CD14-positive monocyte (primary cell): ENCODE results near the gene NRF1. TPM values are rescaled to one million over a fixed set of nuclear protein-coding genes. Genes with fewer than 3 reads are reported as not detected.
A peak's percentile ranks its signal among the peaks of the same experiment; 100 is the strongest.

Experiments
- DNase-seq, 3 donors: peaks; one replicate each; pipeline ENCODE4 v3.0.0-alpha.2; 2011 to 2022
- H2AFZ ChIP-seq: 2 replicates; pipeline ENCODE4 v1.6.0; 2012; ENCODE audit warnings: mild to moderate bottlenecking, low read depth, low read length, inconsistent platforms; ENCODE audit not compliant: insufficient read depth, poor library complexity, severe bottlenecking
- H3K27ac ChIP-seq, 2 donors: 1 replicate in 1 of 2; 2 replicates in 1 of 2; pipeline ENCODE4 v1.5.1; 2012 to 2013; ENCODE audit warnings: low read length in 2 of 2, control low read depth in 1 of 2, inconsistent platforms in 1 of 2, low read depth in 1 of 2, mild to moderate bottlenecking in 1 of 2
- H3K27me3 ChIP-seq, 2 donors: one replicate each; pipeline versions ENCODE4 v1.6.0 to v1.6.1; 2011 to 2013; ENCODE audit warnings: low read length in 2 of 2; ENCODE audit not compliant: control insufficient read depth in 2 of 2, insufficient read depth in 2 of 2
- H3K36me3 ChIP-seq, 2 donors: replicated peaks in 1 of 2; 1 replicate in 1 of 2; 2 replicates in 1 of 2; pipeline versions ENCODE4 v1.5.1 to v1.6.1; 2012 to 2013; ENCODE audit warnings: low read length in 2 of 2, control low read depth in 1 of 2, inconsistent platforms in 1 of 2, mild to moderate bottlenecking in 1 of 2; ENCODE audit not compliant: insufficient read depth in 2 of 2, control insufficient read depth in 1 of 2
- H3K4me1 ChIP-seq, 2 donors: 1 replicate in 1 of 2; 2 replicates in 1 of 2; pipeline versions ENCODE4 v1.5.1 to v1.6.1; 2012 to 2013; ENCODE audit warnings: low read length in 2 of 2, control low read depth in 1 of 2, inconsistent platforms in 1 of 2, mild to moderate bottlenecking in 1 of 2, moderate library complexity in 1 of 2; ENCODE audit not compliant: insufficient read depth in 2 of 2, control insufficient read depth in 1 of 2
- H3K4me2 ChIP-seq: replicated peaks from 2 replicates; pipeline ENCODE3; 2012; ENCODE audit warnings: low read length, moderate library complexity, mild to moderate bottlenecking; ENCODE audit not compliant: poor library complexity, severe bottlenecking; ENCODE audit errors: extremely low read depth
- H3K4me3 ChIP-seq, 3 experiments: fragments of 200-600 bp in 1 of 3; sonication (generic) in 1 of 3; replicated peaks in 1 of 3; 1 replicate in 2 of 3; 2 replicates in 1 of 3; pipeline ENCODE4 v1.5.1; 2011 to 2013; ENCODE audit warnings: low read length in 3 of 3, mild to moderate bottlenecking in 3 of 3, control low read depth in 2 of 3, low read depth in 2 of 3, inconsistent platforms in 1 of 3, moderate library complexity in 1 of 3
- H3K79me2 ChIP-seq: 2 replicates; pipeline ENCODE4 v1.6.0; 2012; ENCODE audit warnings: mild to moderate bottlenecking, control low read depth, inconsistent platforms, low read length, moderate library complexity; ENCODE audit not compliant: insufficient read depth
- H3K9ac ChIP-seq: 2 replicates; pipeline ENCODE4 v1.6.0; 2017; ENCODE audit warnings: low read length, mild to moderate bottlenecking; ENCODE audit not compliant: insufficient read depth, poor library complexity, severe bottlenecking
- H3K9me3 ChIP-seq, 2 donors: replicated peaks in 1 of 2; 1 replicate in 1 of 2; 2 replicates in 1 of 2; pipeline versions ENCODE4 v1.5.1 to v1.6.1; 2012 to 2013; ENCODE audit warnings: low read length in 2 of 2, control low read depth in 1 of 2; ENCODE audit not compliant: control insufficient read depth in 1 of 2, insufficient read depth in 1 of 2
- H4K20me1 ChIP-seq: 2 replicates; pipeline ENCODE4 v1.6.0; 2012; ENCODE audit warnings: mild to moderate bottlenecking, low read length, control low read depth, moderate library complexity; ENCODE audit not compliant: insufficient read depth
- H3K27ac Mint-ChIP-seq, 7 donors: one replicate each; pipeline ENCODE4 v1.8.0; 2020; ENCODE audit warnings: mild to moderate bottlenecking in 7 of 7, mixed read lengths in 7 of 7, moderate library complexity in 6 of 7, inconsistent platforms in 2 of 7
- H3K27me3 Mint-ChIP-seq, 3 donors: one replicate each; pipeline ENCODE4 v1.8.0; 2021 to 2022; ENCODE audit warnings: low read depth in 3 of 3, mild to moderate bottlenecking in 3 of 3, mixed read lengths in 3 of 3, moderate library complexity in 3 of 3, inconsistent platforms in 1 of 3
- H3K36me3 Mint-ChIP-seq, 2 donors: one replicate each; pipeline ENCODE4 v1.8.0; 2020; ENCODE audit warnings: mixed read lengths in 2 of 2, inconsistent platforms in 1 of 2, mild to moderate bottlenecking in 1 of 2
- H3K4me1 Mint-ChIP-seq: one replicate; pipeline ENCODE4 v1.8.0; 2020; ENCODE audit warnings: mild to moderate bottlenecking, mixed read lengths
- H3K4me3 Mint-ChIP-seq, 2 donors: one replicate each; pipeline ENCODE4 v1.8.0; 2020; ENCODE audit warnings: mild to moderate bottlenecking in 2 of 2, mixed read lengths in 2 of 2, moderate library complexity in 1 of 2
- H3K9me3 Mint-ChIP-seq, 7 donors: one replicate each; pipeline ENCODE4 v1.8.0; 2020 to 2022; ENCODE audit warnings: mixed read lengths in 7 of 7, mild to moderate bottlenecking in 6 of 7, moderate library complexity in 6 of 7, inconsistent platforms in 2 of 7
- WGBS: methylation state at CpG from one replicate; pipeline ENCODE4 v1.1.5; 2013; ENCODE audit warnings: missing lambda C conversion rate; ENCODE audit not compliant: insufficient coverage; 5-methylcytosine and 5-hydroxymethylcytosine counted together
- intact Hi-C, 2 donors: fragments of 100-400 bp; cut with micrococcal nuclease; formaldehyde crosslinking; loops; one replicate each; pipeline versions ENCODE4 v1.15.0 to v1.15.1; 2023
- polyA plus RNA-seq, 3 donors: library from polyadenylated mRNA; depleted of rRNA in 1 of 3; unstranded in 2 of 3; stranded (reverse) in 1 of 3; fragments of 300-500 nt in 2 of 3; fragments of >200 nt in 1 of 3; fragmentation: Illumina TruSeq in 2 of 3; gene quantifications; 1 replicate in 2 of 3; 2 replicates in 1 of 3; pipeline ENCODE4 v1.2.3, GENCODE V29; 2012 to 2021
- TF ChIP-seq, protein P1 (sequence below): fragments of 200-600 bp; IDR thresholded peaks from one replicate; pipeline ENCODE4 v1.8.0; 2022; ENCODE audit warnings: antibody characterized with exemption, mild to moderate bottlenecking

NRF1 gene
- polyA plus RNA-seq, 3 donors, result 5.1 to 14.0 (median 7.7) TPM

- peaks cover 20 to 21% of the 10 kb centered on the region in 2 donors for H3K4me1 ChIP-seq
- H3K27me3 Mint-ChIP-seq, result peaks cover 59 to 91% (median 66%) of the 10 kb centered on the region in 3 donors
- no peak overlapping the region for H3K27ac ChIP-seq
- no peak overlapping the region for H2AFZ ChIP-seq
- H3K79me2 ChIP-seq, result no peaks in the 10 kb centered on the region
- peaks cover 21% of the 10 kb centered on the region for H3K4me1 Mint-ChIP-seq
- DNase-seq, result no peak
- peaks cover 31 to 67% of the 10 kb centered on the region in 2 donors for H3K27me3 ChIP-seq
- no peak overlapping the region for H3K4me2 ChIP-seq
- TF ChIP-seq, protein P1, sequence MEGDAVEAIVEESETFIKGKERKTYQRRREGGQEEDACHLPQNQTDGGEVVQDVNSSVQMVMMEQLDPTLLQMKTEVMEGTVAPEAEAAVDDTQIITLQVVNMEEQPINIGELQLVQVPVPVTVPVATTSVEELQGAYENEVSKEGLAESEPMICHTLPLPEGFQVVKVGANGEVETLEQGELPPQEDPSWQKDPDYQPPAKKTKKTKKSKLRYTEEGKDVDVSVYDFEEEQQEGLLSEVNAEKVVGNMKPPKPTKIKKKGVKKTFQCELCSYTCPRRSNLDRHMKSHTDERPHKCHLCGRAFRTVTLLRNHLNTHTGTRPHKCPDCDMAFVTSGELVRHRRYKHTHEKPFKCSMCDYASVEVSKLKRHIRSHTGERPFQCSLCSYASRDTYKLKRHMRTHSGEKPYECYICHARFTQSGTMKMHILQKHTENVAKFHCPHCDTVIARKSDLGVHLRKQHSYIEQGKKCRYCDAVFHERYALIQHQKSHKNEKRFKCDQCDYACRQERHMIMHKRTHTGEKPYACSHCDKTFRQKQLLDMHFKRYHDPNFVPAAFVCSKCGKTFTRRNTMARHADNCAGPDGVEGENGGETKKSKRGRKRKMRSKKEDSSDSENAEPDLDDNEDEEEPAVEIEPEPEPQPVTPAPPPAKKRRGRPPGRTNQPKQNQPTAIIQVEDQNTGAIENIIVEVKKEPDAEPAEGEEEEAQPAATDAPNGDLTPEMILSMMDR, result no peak
- H3K4me3 Mint-ChIP-seq, result peak overlapping the region in 1 of 2 donors; percentile 48
- H3K9me3 ChIP-seq, result peaks cover 0 to 12% of the 10 kb centered on the region in 2 donors
- intact Hi-C loops, result no loop called here
- H3K36me3 Mint-ChIP-seq, result no peaks in the 10 kb centered on the region
- H3K4me3 ChIP-seq, result no peak overlapping the region
- H3K9me3 Mint-ChIP-seq, result peaks cover 0 to 26% (median 9%) of the 10 kb centered on the region in 7 donors
- H3K27ac Mint-ChIP-seq, result no peak overlapping the region
- H3K9ac ChIP-seq, result no peak overlapping the region
- H3K36me3 ChIP-seq, result no peaks in the 10 kb centered on the region
- H4K20me1 ChIP-seq, result peaks cover 5% of the 10 kb centered on the region
- WGBS, result 87% methylated on average over 3 of the region's 6 CpGs
These were observed 177.5 kb downstream of the NRF1 start for GRCh38 chr7:129789000-129789399.

DNA sequence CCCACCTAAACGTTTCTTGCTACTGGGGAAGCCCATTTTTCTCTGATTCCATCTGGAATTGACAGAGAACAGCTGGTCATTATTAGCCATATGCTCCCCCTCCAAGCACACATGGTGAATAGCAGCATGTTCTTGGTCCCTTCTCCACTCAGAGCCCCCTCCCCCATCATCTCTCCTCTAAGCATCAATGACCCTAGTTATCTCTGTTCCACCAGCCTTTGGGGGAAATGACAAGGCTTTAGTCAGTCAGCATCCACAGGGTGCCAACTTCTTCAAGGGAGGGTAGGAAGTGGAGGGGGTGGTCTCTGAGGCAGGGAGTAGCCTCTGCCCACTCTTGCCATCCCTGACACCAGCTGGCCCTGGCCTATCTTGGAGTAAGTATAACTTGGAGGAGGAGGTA lies 178.1 kb downstream of the NRF1 start:
- Histone ChIP-seq H3K4me1 (peaks cover 15% of the 10 kb centered on the region in 2 donors), H3K36me3 (no peaks in the 10 kb centered on the region), H3K27ac (no peak overlapping the region), H3K9ac (no peak overlapping the region), H3K4me3 (no peak overlapping the region), H3K4me2 (no peak overlapping the region), H3K9me3 (peaks cover 0 to 9% of the 10 kb centered on the region in 2 donors), H2AFZ (no peak overlapping the region), H4K20me1 (peaks cover 4% of the 10 kb centered on the region), H3K27me3 (peaks cover 25 to 61% of the 10 kb centered on the region in 2 donors), H3K79me2 (no peaks in the 10 kb centered on the region)
- 50% methylated on average over 1 of the region's 1 CpG for WGBS
- peaks cover 18% of the 10 kb centered on the region for H3K4me1 Mint-ChIP-seq
- H3K9me3 Mint-ChIP-seq, result peaks cover 0 to 22% (median 9%) of the 10 kb centered on the region in 7 donors
- no peak overlapping the region for H3K27ac Mint-ChIP-seq
- TF ChIP-seq, protein P1, result no peak
- DNase-seq, result no peak
- no peak overlapping the region for H3K4me3 Mint-ChIP-seq
- intact Hi-C loops, result no loop called here
- no peaks in the 10 kb centered on the region for H3K36me3 Mint-ChIP-seq
- H3K27me3 Mint-ChIP-seq, result peaks cover 56 to 84% (median 60%) of the 10 kb centered on the region in 3 donors
